Measurements from ENCODE around the gene CDYL. TPM values are rescaled to one million over a fixed set of nuclear protein-coding genes. Genes with fewer than 3 reads are reported as not detected.

Gene CDYL
- total RNA-seq, 4 donors from 2014 or later, result 32.1 to 61.4 (median 39.0) TPM

DNA sequence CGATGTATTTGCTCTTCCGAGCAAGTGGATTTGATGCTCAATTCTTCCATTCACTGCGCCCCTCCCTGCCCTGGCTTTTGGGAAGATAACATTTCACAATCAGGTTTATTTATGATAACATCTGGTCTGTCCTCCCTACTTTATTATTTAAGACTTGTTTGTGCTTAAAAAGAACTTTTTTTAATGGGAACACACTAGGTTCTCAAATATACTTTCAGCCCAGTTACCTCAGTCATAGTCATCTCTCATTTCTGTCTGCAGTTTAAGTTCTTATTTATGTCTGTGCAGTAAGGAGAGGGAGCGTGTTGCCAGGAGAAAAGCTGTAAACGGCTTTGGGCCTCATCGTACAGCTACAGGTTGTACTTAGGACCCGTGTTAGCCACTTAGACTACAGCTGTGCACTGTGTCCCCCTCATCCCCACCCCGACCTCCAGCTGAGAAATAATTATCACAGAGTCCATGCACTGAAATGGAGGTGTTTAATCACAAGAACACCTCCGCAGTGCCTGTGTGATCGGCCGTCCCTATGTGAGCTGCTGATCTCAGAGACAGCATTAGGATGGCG lies 128.3 kb downstream of the CDYL start:
- no peak for DNase-seq (ENCODE audit: low spot score in 2 of 2)
- no peak overlapping the region for H3K4me3 ChIP-seq (ENCODE audit: low read depth, poor library complexity, severe bottlenecking)
- WGBS, 2 donors, result 79 to 83% methylated on average over 12 of the region's 12 CpGs
- no peak for TF ChIP-seq POLR2A (IDR thresholded peaks at IDR 0.05)
- TF ChIP-seq, protein P1, sequence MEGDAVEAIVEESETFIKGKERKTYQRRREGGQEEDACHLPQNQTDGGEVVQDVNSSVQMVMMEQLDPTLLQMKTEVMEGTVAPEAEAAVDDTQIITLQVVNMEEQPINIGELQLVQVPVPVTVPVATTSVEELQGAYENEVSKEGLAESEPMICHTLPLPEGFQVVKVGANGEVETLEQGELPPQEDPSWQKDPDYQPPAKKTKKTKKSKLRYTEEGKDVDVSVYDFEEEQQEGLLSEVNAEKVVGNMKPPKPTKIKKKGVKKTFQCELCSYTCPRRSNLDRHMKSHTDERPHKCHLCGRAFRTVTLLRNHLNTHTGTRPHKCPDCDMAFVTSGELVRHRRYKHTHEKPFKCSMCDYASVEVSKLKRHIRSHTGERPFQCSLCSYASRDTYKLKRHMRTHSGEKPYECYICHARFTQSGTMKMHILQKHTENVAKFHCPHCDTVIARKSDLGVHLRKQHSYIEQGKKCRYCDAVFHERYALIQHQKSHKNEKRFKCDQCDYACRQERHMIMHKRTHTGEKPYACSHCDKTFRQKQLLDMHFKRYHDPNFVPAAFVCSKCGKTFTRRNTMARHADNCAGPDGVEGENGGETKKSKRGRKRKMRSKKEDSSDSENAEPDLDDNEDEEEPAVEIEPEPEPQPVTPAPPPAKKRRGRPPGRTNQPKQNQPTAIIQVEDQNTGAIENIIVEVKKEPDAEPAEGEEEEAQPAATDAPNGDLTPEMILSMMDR (IDR thresholded peaks at IDR 0.05), result no peak
- intact Hi-C loops (cut with DNase I; ENCODE audit: low total_unique reads), result no loop called here

DNA sequence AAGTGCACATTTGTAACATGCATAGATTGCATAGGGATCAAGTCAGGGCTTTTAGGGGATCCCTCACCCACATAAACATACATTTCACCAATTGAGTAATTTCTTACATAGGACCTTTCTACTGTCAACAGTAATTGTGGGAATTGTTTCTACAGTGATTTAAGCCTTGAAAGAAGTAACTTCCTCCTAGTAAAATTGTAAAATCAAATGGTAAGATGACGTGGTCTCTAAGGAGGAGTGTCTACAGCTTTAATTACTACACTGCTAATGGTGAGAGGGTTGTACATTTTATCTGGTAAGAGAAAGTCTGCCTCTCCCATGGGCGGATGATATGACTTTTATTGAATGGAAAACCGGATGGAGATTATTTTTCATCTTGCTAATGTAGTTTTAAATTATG lies 129.6 kb downstream of the CDYL start:
- intact Hi-C loops (cut with DNase I; ENCODE audit: low total_unique reads), result no loop called here
- no peak for DNase-seq (ENCODE audit: low spot score in 2 of 2)
- no peak overlapping the region for H3K4me3 ChIP-seq (ENCODE audit: low read depth, poor library complexity, severe bottlenecking)
- TF ChIP-seq, protein P1 (IDR thresholded peaks at IDR 0.05), result no peak
- no peak for TF ChIP-seq POLR2A (IDR thresholded peaks at IDR 0.05)
- 88 to 91% methylated on average over 3 of the region's 3 CpGs for WGBS, 2 donors

DNA sequence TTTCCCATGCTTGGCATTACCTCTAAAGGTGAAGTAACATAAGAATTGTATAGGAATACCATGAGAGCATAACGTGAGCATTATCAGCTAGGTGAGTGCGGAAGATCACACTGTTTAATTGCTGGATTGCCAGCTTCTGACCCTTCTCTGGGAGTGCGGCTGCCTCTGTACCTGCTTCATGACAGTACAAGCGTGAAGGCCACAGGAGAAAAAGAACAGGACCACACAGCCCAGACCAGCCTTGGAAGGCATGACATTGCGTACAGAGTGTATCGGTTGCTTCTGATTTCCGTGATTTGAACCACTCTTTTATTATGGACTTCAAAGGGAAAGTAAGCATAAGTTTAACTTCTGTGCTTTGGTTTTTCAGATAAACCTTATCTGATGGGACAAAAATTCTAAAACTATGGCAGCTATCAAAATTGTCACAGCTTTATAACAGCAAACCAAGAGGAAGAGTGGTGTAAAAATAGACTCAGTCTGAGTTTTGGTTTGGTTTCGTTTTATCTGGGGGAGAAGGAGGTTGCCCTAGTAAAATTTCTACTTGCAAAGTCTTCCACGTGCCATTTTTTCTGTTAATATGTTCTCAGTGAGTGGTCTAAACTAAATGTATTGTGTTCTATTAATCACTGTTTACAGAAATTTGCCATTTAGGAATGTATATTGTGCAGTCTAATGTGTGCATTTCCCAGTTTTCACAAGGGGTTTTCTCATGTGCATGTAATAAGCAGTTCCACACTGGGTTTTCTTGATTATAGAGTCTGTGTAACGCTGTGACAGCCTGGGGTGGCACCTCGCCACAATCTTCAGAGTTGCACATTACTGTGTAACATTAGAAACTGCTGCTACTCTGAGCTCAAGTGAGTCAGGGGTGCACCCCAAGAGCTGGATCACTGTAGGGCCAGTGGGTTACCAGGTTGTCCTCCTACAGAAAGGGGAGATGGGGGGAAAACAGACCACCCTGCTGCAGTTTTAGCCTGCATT lies 130.4 kb downstream of the CDYL start:
- DNase-seq (ENCODE audit: low spot score in 2 of 2), result no peak
- no peak overlapping the region for H3K4me3 ChIP-seq (ENCODE audit: low read depth, poor library complexity, severe bottlenecking)
- WGBS, 2 donors, result 80 to 81% methylated on average over 11 of the region's 11 CpGs
- no peak for TF ChIP-seq POLR2A (IDR thresholded peaks at IDR 0.05)
- TF ChIP-seq, protein P1 (IDR thresholded peaks at IDR 0.05), result no peak
- intact Hi-C loops (cut with DNase I; ENCODE audit: low total_unique reads), result no loop called here

- 86 to 89% methylated on average over 6 of the region's 6 CpGs for WGBS, 2 donors
- H3K4me3 ChIP-seq (ENCODE audit: low read depth, poor library complexity, severe bottlenecking), result no peak overlapping the region
- DNase-seq (ENCODE audit: low spot score in 2 of 2), result no peak
- TF ChIP-seq POLR2A (IDR thresholded peaks at IDR 0.05), result no peak
- TF ChIP-seq, protein P1 (IDR thresholded peaks at IDR 0.05), result no peak
- intact Hi-C loops (cut with DNase I; ENCODE audit: low total_unique reads), result no loop called here
Measured at GRCh38 chr6:4907602-4908001, 131.4 kb downstream of the CDYL start.

DNA sequence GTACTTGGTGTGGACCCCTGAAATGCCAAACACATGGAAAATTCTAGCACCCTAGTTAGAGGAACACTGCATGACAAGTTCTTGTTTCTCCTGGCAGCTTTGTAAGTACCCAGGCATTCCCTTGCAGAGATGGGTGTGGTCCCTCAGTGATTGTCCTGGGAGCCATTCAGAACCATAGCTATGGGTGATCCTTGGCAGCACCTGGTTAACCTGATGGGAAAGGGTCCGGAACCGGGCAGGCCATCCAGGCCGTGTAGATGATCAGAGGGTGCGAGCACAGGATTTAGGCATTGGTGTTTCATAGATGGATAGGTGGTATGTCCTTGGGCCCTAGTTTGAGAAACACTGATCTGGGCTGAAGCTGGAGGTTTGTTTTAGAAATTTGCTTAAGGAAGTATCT lies 131.9 kb downstream of the CDYL start:
- TF ChIP-seq, protein P1 (IDR thresholded peaks at IDR 0.05), result no peak
- no peak for TF ChIP-seq POLR2A (IDR thresholded peaks at IDR 0.05)
- DNase-seq (ENCODE audit: low spot score in 2 of 2), result no peak
- intact Hi-C loops (cut with DNase I; ENCODE audit: low total_unique reads), result no loop called here
- 91 to 96% methylated on average over 4 of the region's 4 CpGs for WGBS, 2 donors
- H3K4me3 ChIP-seq (ENCODE audit: low read depth, poor library complexity, severe bottlenecking), result no peak overlapping the region

Measured in lower leg skin (tissue), 4 donors.